ENCODE measurements around the gene ARHGAP45.
A peak's percentile ranks its signal among the peaks of the same experiment; 100 is the strongest.
"Not testable (repeated sequence)": the region's sequence is repeated elsewhere in the genome, so short reads cannot be mapped to it uniquely, and the experiment has no call there.

Gene ARHGAP45, protein sequence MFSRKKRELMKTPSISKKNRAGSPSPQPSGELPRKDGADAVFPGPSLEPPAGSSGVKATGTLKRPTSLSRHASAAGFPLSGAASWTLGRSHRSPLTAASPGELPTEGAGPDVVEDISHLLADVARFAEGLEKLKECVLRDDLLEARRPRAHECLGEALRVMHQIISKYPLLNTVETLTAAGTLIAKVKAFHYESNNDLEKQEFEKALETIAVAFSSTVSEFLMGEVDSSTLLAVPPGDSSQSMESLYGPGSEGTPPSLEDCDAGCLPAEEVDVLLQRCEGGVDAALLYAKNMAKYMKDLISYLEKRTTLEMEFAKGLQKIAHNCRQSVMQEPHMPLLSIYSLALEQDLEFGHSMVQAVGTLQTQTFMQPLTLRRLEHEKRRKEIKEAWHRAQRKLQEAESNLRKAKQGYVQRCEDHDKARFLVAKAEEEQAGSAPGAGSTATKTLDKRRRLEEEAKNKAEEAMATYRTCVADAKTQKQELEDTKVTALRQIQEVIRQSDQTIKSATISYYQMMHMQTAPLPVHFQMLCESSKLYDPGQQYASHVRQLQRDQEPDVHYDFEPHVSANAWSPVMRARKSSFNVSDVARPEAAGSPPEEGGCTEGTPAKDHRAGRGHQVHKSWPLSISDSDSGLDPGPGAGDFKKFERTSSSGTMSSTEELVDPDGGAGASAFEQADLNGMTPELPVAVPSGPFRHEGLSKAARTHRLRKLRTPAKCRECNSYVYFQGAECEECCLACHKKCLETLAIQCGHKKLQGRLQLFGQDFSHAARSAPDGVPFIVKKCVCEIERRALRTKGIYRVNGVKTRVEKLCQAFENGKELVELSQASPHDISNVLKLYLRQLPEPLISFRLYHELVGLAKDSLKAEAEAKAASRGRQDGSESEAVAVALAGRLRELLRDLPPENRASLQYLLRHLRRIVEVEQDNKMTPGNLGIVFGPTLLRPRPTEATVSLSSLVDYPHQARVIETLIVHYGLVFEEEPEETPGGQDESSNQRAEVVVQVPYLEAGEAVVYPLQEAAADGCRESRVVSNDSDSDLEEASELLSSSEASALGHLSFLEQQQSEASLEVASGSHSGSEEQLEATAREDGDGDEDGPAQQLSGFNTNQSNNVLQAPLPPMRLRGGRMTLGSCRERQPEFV

DNA sequence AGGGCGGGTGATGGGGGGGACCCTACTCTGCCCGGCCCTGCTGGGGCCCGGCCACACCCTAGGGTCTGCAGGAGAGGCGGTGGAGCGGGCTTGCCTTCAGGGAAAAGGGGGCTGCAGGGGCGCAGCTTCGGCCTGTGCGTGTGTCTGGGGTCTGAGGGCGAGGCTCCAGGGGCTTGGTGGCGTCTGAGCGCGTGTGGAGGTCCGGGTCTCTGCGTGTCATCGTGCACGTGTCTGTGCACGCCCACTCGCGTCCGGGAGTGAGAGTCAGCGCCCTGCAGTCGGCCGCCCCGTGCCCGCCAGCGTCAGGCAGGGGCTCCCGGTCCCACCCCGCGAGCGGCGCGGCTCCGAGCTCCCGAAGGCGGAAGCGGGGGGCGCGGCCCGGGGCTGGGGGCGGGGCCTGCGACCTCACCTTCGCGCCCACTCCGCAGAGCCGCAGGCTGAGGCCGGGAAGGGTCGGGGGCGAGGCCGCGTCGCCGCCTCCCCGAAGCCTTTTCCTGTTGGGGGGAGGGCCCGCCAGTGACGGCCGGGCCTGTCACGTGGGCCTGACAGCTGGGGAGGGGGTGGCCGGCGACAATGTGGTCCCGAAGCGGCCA is at the start of gene ARHGAP45:
ARHGAP45 (plus strand) TSS at position 420 of the 593 bp plus-strand sequence. CDS start 239 bp downstream, outside the sequence.
- DNase-seq (ENCODE audit: low spot score) = no peak

DNA sequence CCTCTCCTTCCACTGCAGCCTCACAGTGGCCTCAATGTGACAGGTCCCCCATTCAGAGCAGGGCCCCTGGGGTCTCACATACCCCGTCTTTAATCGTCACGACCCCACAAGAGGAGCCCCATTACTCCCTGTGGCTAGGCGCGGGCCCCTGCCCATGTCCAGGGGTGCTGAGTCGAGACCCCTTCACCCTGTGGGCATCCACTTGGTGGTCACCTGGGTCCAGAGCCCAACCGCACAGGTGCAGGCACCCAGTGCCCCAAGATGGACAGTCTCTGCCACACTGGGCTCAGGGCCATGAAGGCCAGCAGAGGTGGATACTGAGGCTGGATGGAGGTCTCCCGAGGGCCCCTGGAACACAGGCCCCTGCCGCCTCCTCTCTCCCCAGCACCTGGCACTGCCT is 49.1 kb upstream of the ARHGAP45 start:
- DNase-seq (ENCODE audit: low spot score) = no peak

DNA sequence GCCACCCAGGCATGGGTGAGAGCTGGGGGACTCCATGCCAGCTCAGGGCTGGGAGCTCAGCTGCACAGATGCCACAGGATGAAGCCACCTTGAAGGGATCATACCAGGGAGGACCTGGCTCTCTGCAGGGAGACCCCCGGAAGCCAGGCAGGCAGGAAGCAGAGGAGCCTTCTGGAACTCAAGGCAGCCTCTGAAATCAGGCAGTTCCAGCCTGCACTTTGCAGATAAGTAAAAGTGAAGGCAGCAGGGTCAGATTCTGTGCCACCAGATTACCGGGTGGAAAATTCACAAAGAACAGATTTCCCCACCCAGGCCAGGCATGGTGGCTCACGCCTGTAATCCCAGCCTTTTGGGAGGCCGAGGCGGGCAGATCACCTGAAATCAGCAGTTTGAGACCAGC is 48.6 kb upstream of the ARHGAP45 start:
- DNase-seq (ENCODE audit: low spot score) = no peak

DNA sequence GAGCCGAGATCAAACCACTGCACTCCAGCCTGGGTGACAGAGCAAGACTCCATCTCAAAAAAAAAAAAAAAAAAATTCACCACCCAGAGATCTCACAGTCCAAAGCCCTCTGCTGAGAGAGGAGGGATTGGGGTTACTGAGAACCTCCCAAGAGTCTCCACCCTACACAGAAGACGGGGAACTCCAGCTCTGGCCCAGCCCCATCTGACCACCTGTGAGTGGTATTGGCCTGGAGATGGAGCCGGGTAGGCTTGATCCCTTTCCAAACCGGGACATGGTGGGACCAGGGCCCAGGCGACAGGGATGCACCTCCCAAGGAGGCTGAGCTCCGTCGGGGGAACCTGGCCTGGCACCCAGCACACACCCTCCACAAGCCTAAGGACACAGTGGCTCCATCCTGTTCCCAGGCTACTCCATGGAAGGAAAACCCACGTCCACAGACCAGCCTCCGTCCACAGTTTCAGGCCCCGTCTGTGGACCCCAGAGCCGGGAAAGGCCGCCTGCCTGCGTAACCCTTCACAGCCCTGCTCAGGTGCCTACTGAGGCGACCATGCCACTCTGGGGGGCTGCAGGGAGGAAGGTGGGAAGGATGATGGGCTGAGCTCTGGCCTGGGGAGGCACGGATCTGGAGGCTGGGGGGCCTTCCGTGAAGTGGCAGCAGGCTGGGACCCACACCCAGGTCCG is 47.9 kb upstream of the ARHGAP45 start:
- no peak for DNase-seq (ENCODE audit: low spot score)

DNA sequence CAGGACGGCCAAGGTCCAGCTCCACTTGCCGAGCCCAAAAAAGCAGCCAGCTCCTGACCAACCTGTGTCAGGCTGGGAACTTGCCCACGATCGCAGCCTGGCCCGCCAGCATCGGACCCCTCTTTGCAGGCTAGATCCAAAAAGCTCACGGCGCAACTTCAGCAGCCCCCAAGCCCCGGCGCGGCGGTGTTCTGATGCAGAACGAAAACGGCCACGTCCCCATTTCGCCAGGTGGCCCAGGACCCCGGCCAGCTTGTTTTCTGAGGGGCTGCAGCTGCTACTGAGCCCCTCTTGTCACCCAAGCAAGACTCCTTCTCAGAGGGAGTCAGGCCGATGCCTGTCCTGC is 47.4 kb upstream of the ARHGAP45 start:
- no peak for DNase-seq (ENCODE audit: low spot score)

DNA sequence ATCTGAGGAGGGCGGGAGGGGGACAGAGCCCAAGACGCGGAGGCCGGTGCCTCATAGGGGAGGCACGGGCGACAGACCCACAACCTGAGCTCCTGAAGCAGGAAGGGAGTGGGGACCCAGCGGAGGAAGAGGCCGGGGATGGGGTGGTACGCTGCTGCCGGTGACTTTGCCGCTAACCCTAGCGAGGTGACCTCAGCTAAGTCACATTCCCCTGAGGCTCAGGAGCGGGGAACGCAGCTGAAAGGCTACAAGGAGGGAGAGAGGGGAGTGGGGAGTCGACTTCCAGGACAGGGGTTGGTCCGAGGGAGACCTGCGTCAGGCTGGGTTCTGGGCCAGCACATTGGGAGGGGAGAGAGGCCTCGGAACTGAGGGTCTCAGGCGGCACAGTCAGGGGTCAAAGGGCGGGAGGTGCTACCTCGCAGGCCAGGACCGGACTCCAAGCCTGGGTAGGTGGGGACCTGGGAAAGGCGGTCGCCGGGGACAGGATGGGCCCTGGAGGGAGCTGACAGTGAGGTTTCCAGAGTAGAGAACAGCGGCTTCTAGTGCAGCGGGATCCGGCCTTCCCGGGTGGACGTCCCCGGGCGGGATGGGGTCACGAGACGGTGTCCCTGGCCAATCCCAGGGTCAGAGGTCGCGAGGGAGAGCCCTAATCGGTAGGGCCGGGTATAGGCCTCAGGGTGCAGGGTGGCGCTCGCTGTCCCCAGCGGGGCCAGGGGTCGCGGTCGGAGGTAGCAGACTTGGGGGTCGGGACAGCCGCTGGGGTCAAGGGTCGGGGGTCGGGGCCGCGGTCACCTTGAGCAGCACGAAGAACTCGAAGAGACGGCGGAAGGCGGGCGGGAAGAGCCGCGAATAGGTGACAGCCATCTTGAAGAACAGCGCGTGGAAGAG is 46.7 kb upstream of the ARHGAP45 start:
- no peak for DNase-seq (ENCODE audit: low spot score)

DNA sequence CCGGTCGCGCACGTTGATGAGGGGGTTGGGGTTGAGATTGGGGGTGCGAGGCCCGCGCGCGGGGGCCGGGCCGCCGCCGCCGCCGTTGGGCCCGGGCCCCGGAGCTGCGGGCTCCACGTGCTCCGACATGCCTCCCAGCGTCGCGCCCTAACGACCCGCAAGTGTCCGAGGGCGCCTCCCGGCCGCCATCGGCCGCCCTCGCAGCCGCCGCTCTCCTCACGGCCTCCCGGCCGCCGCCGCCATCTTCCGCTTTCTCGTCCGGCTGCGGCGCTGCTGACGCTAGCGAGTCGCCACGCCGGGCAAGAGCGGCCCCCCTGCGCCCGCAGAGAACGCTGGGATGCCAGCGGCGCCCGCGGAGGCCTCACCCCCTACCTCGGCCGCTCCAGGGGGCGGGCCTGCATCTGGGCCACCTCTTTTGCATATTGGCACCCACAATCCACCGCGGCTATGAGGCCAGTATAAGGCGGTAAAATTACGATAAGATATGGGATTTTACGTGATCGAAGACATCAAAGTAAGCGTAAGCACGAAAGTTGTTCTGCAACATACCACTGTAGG is 46.0 kb upstream of the ARHGAP45 start, which contains the start of gene TMEM259:
TMEM259 (minus strand) TSS at position 256 of the 558 bp plus-strand sequence; CDS start at position 129, 127 bp downstream.
- DNase-seq (ENCODE audit: low spot score) = peak; percentile 97

DNA sequence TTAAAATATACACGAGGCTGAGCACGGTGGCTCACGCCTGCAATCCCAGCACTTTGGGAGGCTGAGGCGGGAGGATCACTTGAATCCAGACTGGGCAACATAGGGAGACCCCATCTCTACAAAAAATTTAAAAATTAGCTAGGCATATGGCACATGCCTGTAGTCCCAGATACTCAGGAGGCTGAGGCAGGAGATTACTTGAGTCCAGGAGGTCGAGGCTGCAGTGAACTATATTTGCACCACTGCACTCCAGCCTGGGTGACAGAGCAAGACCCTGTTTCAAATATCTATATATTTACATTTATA is 43.1 kb upstream of the ARHGAP45 start:
- not testable (repeated sequence) for DNase-seq (ENCODE audit: low spot score)

DNA sequence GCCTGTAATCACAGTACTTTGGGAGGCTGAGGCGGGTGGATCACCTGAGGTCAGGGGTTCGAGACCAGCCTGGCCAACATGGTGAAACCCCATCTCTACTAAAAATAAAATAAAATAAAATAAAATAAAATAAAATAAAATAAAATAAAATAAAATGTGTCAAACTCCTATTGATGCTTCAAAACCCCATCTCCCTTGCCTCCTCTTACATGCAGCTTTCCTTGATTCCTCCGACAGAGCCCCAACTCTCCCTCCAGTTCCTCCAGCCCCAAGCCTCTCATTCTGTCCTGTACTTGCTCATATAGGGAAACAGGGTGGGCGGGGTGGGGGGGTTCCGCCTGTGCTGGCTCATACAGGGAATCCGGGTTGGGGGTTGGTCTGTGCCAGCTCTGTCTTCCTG is 41.9 kb upstream of the ARHGAP45 start:
- not testable (repeated sequence) for DNase-seq (ENCODE audit: low spot score)

DNA sequence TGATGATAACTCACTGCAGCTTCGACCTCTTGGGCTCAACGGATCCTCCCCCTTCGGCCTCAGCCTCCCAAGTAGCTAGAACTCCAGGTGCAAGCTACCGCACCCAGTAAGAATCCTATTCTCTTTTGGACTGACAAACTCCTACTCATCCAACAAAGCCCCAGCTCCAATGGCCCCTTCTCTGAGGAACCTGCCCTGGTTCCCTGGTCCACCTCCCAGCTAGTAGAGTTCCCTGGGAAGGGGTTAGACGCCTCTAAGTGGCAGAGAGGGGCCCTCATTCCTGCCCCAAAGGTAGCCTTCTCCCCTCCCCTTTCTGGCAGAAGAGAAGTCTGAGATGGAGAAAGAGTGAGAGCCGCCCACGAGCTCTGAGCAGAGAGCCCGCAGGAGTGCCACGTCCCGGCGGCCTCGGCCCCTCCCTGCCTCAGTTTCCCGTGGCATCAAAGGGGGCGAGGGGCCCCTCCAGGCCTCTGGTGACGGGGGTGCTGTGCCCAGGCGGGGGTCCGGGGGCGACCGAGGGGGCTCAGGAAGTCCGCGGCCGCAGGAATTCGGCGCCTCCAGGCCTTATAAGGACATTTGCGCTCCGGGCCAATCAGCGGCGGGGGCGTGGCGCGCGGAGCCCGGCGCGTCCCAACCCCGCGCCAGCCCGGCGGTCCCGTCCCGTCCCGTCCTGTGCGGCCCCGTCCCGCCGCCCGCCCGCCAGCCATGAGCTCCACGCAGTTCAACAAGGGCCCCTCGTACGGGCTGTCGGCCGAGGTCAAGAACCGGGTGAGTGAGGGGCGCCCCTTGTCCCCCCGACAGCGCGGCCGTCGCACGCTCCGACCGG is 40.8 kb upstream of the ARHGAP45 start, which contains the start of gene CNN2:
CNN2 (plus strand) TSS at position 649 of the 823 bp plus-strand sequence; CDS start at position 703, 54 bp downstream.
- peak; percentile 66 for DNase-seq (ENCODE audit: low spot score)

DNA sequence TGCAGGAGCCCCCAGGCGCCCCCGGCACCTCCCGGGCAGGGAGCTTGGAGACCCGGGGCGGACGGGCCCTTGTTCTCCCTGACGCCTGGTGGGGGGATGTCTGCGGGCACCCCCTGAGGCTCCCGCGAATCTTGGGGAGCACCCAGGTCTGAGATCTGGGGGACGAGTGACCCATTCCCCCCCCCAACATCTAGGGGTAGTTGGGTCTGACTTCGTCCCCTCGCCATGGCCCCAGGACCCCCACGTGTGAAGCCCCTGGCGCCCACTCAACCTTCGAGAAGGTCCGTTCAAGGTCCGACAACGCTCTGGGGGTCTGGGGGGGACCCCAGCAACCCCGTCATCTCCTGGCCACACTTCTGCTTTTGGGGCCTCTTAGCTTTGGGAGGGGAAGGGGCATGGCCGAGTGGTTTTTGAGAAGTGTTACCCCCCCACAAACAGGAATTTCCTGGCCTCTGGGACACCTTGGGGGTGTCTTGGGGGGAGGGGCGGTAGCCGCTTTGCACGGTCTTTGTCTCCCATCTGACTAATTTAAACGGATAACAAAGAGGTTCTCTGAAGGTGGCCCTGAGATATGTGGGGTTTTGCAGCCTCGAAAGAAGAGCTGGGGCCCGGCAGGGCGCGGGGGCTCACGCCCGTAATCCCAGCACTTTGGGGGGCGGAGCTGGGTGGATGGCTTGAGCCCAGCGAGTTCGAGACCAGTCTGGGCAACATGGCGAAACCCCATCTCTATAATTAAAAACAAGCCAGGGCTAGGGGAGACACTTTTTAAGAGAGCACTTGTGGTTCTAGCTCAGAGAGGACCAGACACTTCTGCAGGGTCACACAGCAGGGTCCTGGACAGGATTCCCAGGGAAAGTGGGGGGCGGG is 40.0 kb upstream of the ARHGAP45 start:
- no peak for DNase-seq (ENCODE audit: low spot score)

DNA sequence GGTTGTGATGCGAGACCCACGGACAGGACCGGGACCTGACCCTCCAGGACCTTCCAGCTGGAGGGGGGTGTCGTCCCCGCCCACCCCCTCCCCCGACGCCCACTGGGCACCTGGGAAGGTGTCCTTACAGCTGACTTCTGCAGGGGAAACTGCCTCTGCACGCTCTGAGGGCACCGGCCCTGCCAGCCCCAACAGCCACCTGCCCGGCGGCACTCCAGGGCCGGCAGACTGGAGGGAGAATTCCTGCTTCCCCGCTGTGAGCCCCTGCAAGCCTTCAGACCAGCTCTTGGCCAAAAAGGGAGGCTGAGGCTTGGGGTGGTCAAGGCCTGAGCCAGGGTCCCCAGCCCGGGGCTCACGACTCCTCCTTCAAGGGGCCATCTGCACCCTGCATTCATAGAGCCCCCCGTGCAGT is 39.3 kb upstream of the ARHGAP45 start:
- no peak for DNase-seq (ENCODE audit: low spot score)

DNA sequence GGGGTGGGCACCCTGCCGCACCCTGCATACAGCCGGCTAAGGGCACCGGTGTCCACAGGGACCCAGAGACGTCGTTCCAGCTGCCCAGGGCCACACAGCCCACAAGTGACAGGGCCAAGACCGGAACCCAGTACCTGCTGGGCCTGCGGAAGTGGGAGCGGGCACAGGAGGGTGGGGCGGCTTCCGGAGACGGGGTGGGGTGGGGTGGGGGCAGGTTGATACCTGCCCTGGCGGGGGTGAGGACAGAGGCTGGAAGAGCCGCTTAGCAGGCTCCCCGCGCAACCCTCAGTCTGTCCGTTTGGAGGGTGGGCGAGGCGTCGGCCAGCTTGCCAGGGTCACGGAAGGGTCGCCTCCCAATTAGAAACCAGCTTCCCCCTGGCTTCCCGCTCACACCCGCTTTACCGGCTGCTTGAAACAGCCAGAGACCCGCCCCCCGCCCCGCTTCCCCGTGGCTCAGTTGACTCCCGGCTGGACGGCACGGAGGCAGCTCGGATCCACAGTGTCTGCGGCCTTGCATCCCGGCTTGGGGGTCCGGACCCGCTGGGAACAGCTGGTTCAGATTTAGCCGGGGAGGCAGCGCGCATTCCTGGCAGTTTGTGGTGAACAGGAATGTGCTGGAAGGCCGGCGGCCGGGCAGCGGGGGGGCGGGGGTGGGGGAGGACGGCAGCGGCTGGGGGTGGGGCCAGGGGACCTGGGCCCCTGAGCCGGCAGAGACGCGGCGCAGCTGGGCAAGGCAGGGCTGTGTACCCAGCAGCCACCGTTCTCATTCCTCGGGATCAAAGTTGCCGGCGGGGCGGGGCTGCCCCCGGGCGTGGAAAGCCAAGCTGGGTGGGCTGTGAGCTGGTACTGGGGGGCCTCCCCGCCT is 38.7 kb upstream of the ARHGAP45 start:
- no peak for DNase-seq (ENCODE audit: low spot score)

DNA sequence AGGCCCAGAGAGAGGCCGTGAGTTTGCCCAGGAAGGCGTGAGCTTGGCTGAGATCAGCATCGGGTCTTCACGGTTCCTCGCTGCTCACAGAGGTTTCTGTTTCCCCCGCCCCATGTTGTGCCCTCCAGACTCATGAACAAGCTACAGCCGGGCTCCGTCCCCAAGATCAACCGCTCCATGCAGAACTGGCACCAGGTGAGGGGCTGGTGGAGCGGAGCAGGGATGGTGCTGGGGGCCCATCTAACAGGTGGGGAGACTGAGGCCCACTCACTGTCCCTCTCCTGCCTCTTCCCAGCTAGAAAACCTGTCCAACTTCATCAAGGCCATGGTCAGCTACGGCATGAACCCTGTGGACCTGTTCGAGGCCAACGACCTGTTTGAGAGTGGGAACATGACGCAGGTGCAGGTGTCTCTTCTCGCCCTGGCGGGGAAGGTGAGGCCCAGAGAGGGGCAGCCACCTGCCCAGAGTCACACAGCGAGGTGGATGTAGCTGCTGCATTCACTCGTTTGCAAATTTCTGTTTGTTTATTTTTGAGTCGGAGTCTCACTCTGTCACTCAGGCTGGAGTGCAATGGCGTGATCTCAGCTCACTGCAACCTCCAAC is 34.6 kb upstream of the ARHGAP45 start:
- DNase-seq (ENCODE audit: low spot score) = no peak

DNA sequence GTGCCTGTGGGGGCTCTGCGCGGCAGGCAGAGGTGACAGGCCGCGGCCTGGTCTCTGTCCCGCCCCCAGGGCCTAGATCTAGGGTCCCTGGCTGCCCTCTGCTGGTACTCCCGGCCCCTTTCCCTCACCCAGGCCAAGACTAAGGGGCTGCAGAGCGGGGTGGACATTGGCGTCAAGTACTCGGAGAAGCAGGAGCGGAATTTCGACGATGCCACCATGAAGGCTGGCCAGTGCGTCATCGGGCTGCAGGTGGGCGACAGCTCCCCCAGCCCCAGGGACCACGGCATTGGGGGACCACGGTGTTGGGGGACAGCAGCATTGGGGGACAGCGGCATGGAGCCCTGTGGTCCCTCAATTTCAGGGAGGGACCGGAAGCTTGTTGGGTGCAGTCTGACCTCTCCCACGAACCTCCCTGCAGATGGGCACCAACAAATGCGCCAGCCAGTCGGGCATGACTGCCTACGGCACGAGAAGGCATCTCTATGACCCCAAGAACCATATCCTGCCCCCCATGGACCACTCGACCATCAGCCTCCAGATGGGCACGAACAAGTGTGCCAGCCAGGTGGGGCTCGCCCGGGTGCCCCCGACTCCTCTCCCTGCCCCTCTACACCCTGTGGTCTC is 30.9 kb upstream of the ARHGAP45 start:
- no peak for DNase-seq (ENCODE audit: low spot score)

DNA sequence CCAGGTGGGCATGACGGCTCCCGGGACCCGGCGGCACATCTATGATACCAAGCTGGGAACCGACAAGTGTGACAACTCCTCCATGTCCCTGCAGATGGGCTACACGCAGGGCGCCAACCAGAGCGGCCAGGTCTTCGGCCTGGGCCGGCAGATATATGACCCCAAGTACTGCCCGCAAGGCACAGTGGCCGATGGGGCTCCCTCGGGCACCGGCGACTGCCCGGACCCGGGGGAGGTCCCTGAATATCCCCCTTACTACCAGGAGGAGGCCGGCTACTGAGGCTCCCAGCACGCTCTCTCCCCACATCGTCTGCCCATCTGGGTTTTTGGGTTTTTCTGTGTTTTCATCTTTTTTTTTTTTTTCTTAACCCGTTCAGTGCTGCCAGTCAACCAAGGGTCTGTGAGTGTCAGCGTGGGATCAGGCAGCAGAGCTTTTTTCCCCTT is 29.3 kb upstream of the ARHGAP45 start:
- no peak for DNase-seq (ENCODE audit: low spot score)

Measured in cerebellar cortex (tissue), 1 donor.